DND-41 (cell line): ENCODE data around the gene ZNF714.

Experiments used
- ATAC-seq: fragments of 200-7000 bp; cut with Tn5 transposase; 3 replicates; pipeline ENCODE4 v1.9.1; 2021; ENCODE audit warnings: low read depth; ENCODE audit not compliant: insufficient read depth
- DNase-seq: peaks from one replicate; pipeline ENCODE4 v3.0.0-alpha.2; 2020
- H2AFZ ChIP-seq: 2 replicates; pipeline ENCODE4 v1.6.0; 2012; ENCODE audit warnings: low read depth, low read length
- H3K27ac ChIP-seq: 2 replicates; pipeline ENCODE4 v1.5.1; 2012; ENCODE audit warnings: low read length, inconsistent platforms
- H3K27me3 ChIP-seq: fragments of 200-600 bp; sonication (generic); 2 replicates; pipeline ENCODE4 v1.6.0; 2012; ENCODE audit warnings: low read length, mild to moderate bottlenecking, inconsistent platforms; ENCODE audit not compliant: insufficient read depth, poor library complexity
- H3K36me3 ChIP-seq: 2 replicates; pipeline ENCODE4 v1.5.1; 2012; ENCODE audit warnings: low read length, inconsistent platforms; ENCODE audit not compliant: insufficient read depth
- H3K4me1 ChIP-seq: 2 replicates; pipeline ENCODE4 v1.5.1; 2012; ENCODE audit warnings: mild to moderate bottlenecking, low read length; ENCODE audit not compliant: insufficient read depth
- H3K4me2 ChIP-seq: 2 replicates; pipeline ENCODE4 v1.6.0; 2012; ENCODE audit warnings: mild to moderate bottlenecking, moderate library complexity, low read length, inconsistent platforms; ENCODE audit not compliant: insufficient read depth
- H3K4me3 ChIP-seq, 2 experiments: fragments of 200-600 bp in 1 of 2; shearing (Covaris generic) in 1 of 2; 2 replicates each; pipeline ENCODE4 v1.5.1; 2012 to 2016; ENCODE audit warnings: inconsistent platforms in 2 of 2, low read length in 2 of 2, mild to moderate bottlenecking in 2 of 2, low read depth in 1 of 2, moderate library complexity in 1 of 2
- H3K79me2 ChIP-seq: 2 replicates; pipeline ENCODE4 v1.6.0; 2012; ENCODE audit warnings: low read length, inconsistent platforms; ENCODE audit not compliant: insufficient read depth
- H3K9ac ChIP-seq: 2 replicates; pipeline ENCODE4 v1.6.0; 2012; ENCODE audit warnings: low read depth, mild to moderate bottlenecking, inconsistent platforms, low read length, moderate library complexity
- H3K9me3 ChIP-seq: 2 replicates; pipeline ENCODE4 v1.5.1; 2012; ENCODE audit warnings: low read length, moderate library complexity, mild to moderate bottlenecking, inconsistent platforms; ENCODE audit not compliant: insufficient read depth, severe bottlenecking
- H4K20me1 ChIP-seq: 2 replicates; pipeline ENCODE4 v1.6.0; 2012; ENCODE audit warnings: low read length; ENCODE audit not compliant: insufficient read depth
- CTCF ChIP-seq: IDR thresholded peaks from 2 replicates; pipeline ENCODE4 v1.5.1; 2012; ENCODE audit warnings: borderline replicate concordance, low read length, moderate library complexity, mild to moderate bottlenecking; ENCODE audit not compliant: poor library complexity, severe bottlenecking; ENCODE audit errors: extremely low read depth
- EZH2 ChIP-seq: IDR thresholded peaks from 3 replicates; pipeline ENCODE4 v1.6.1; 2012; ENCODE audit warnings: borderline replicate concordance, low read depth, mild to moderate bottlenecking, moderate library complexity, low read length, inconsistent platforms; ENCODE audit not compliant: severe bottlenecking

ZNF714 gene

GRCh38 chr19:21082011-21082975, at the start of gene ZNF714:
ZNF714 (plus strand) TSS chr19:21082203; CDS start chr19:21098269, 16,066 bp downstream.
- H3K4me2 ChIP-seq: peak within 1 kb of the TSS; percentile 56
- DNase-seq (peak; percentile 89), ATAC-seq (peak; percentile 97)
- H4K20me1 ChIP-seq: no peaks in the 10 kb centered on the region
- H3K36me3 ChIP-seq: peaks cover 19% of the 10 kb centered on the region
- peak within 1 kb of the TSS; percentile 43 to 59 for H3K4me3 ChIP-seq
- no peaks in the 10 kb centered on the region for H3K9me3 ChIP-seq
- H2AFZ ChIP-seq: peak within 1 kb of the TSS; percentile 64
- no peak for TF ChIP-seq EZH2
- peaks cover 41% of the 10 kb centered on the region for H3K79me2 ChIP-seq
- H3K9ac ChIP-seq: peak within 1 kb of the TSS; percentile 62
- no peaks in the 10 kb centered on the region for H3K27me3 ChIP-seq
- H3K27ac ChIP-seq: peak within 1 kb of the TSS; percentile 74
- H3K4me1 ChIP-seq: peaks cover 23% of the 10 kb centered on the region

- H4K20me1 ChIP-seq: no peaks in the 10 kb centered on the region
- H3K4me1 ChIP-seq: no peaks in the 10 kb centered on the region
- no peaks in the 10 kb centered on the region for H3K27me3 ChIP-seq
- no peak overlapping the region for H2AFZ ChIP-seq
- ATAC-seq: no peak
- peaks cover 87% of the 10 kb centered on the region for H3K36me3 ChIP-seq
- no peak overlapping the region for H3K27ac ChIP-seq
- peaks cover 85% of the 10 kb centered on the region for H3K79me2 ChIP-seq
- no peak for TF ChIP-seq EZH2
- TF ChIP-seq CTCF: no peak
- peaks cover 41% of the 10 kb centered on the region for H3K9me3 ChIP-seq
- no peak overlapping the region for H3K4me3 ChIP-seq
- no peak overlapping the region for H3K4me2 ChIP-seq
- no peak overlapping the region for H3K9ac ChIP-seq
- DNase-seq: no peak
Observed at GRCh38 chr19:21045028-21045427, 37.0 kb upstream of the ZNF714 start.

- peaks cover 41% of the 10 kb centered on the region for H3K9me3 ChIP-seq
- H3K36me3 ChIP-seq: peaks cover 88% of the 10 kb centered on the region
- TF ChIP-seq CTCF: no peak
Observed at GRCh38 chr19:21046489-21046888, 35.5 kb upstream of the ZNF714 start.

GRCh38 chr19:21047716-21048115, 34.3 kb upstream of the ZNF714 start:
- TF ChIP-seq CTCF: no peak
- TF ChIP-seq EZH2: no peak
- Histone ChIP-seq H3K4me2 (no peak overlapping the region), H4K20me1 (no peaks in the 10 kb centered on the region), H2AFZ (no peak overlapping the region), H3K9me3 (peaks cover 40% of the 10 kb centered on the region), H3K79me2 (peaks cover 80% of the 10 kb centered on the region), H3K4me1 (no peaks in the 10 kb centered on the region), H3K27me3 (no peaks in the 10 kb centered on the region), H3K36me3 (peaks cover 90% of the 10 kb centered on the region), H3K9ac (no peak overlapping the region), H3K27ac (no peak overlapping the region), H3K4me3 (no peak overlapping the region)
- ATAC-seq (no peak), DNase-seq (no peak)

More at GRCh38 chr19:21046489-21046888, 35.5 kb upstream of the ZNF714 start:
- Histone ChIP-seq H3K4me1 (no peaks in the 10 kb centered on the region), H3K27me3 (no peaks in the 10 kb centered on the region), H2AFZ (no peak overlapping the region), H3K79me2 (peaks cover 82% of the 10 kb centered on the region), H4K20me1 (no peaks in the 10 kb centered on the region), H3K4me3 (no peak overlapping the region), H3K9ac (no peak overlapping the region), H3K27ac (no peak overlapping the region), H3K4me2 (no peak overlapping the region)
- DNase-seq: no peak
- no peak for ATAC-seq
